K562 (cell line): ENCODE data around the gene NEURL1B. TPM values are rescaled to one million over a fixed set of nuclear protein-coding genes. Genes with fewer than 3 reads are reported as not detected.
A peak's percentile ranks its signal among the peaks of the same experiment; 100 is the strongest.

Experiments
- ATAC-seq: fragments of 200-7000 bp; cut with Tn5 transposase; 3 replicates; pipeline ENCODE4 v1.9.1; 2020; ENCODE audit warnings: moderate library complexity
- BruUV-seq: library from RNA; stranded (reverse); fragments of 400-500 nt; replicated peaks from 2 replicates; lab custom pipeline; 2021; lab: Mats Ljungman, UMichigan
- CTCF ChIA-PET: fragments of 300-600 bp; formaldehyde crosslinking; extraction: SDS; loops from one replicate; lab custom pipeline; 2021; ENCODE audit warnings: low intra/inter-chr PET ratio; lab: Yijun Ruan, JAX
- POLR2A ChIA-PET: fragments of 300-600, 350-650 bp; sonication (Branson Sonifier 250); formaldehyde crosslinking; extraction: SDS; loops from one replicate; lab custom pipeline; 2021; ENCODE audit warnings: antibody characterized with exemption, inconsistent platforms; lab: Yijun Ruan, JAX
- DNase-seq, 4 experiments: peaks; one replicate each; pipeline versions ENCODE4 v3.0.0 to v3.0.0-alpha.2; 2011 to 2018; ENCODE audit warnings: low spot score in 3 of 4, mixed read lengths in 3 of 4; ENCODE audit errors: extremely low read depth in 1 of 4
- FAIRE-seq: peaks from 2 replicates; lab custom pipeline; 2011; peaks lifted over from hg19 to GRCh38; lab: Jason Lieb, UNC
- H2AFZ ChIP-seq: 2 replicates; pipeline ENCODE4 v1.6.0; 2011; ENCODE audit warnings: low read depth, low read length, control low read depth, inconsistent platforms
- H3K27ac ChIP-seq: fragments of 200-600 bp; 3 replicates; pipeline ENCODE4 v1.8.0; 2011; ENCODE audit warnings: low read depth, mild to moderate bottlenecking, control low read depth, inconsistent platforms, low read length, moderate library complexity, mixed read lengths; ENCODE audit errors: extremely low read depth
- H3K27me3 ChIP-seq, 2 experiments: fragments of 300-600 bp in 1 of 2; 2 replicates in 1 of 2; 3 replicates in 1 of 2; pipeline versions ENCODE4 v1.6.0 to v1.8.0; 2011; ENCODE audit warnings: inconsistent platforms in 2 of 2, low read length in 2 of 2, mild to moderate bottlenecking in 1 of 2, mixed read lengths in 1 of 2, moderate library complexity in 1 of 2; ENCODE audit not compliant: control insufficient read depth in 2 of 2, insufficient read depth in 2 of 2
- H3K36me3 ChIP-seq: fragments of 300-600 bp; 3 replicates; pipeline ENCODE4 v1.8.0; 2011; ENCODE audit warnings: mild to moderate bottlenecking, low read length, inconsistent platforms; ENCODE audit not compliant: control insufficient read depth, insufficient read depth
- H3K4me1 ChIP-seq, 2 experiments: fragments of 200-600 bp in 1 of 2; replicated peaks in 1 of 2; 2 replicates in 1 of 2; 3 replicates in 1 of 2; pipeline versions ENCODE4 v1.5.1 to v1.8.0; 2011; ENCODE audit warnings: inconsistent platforms in 2 of 2, low read length in 2 of 2, mild to moderate bottlenecking in 1 of 2, mixed read lengths in 1 of 2, moderate library complexity in 1 of 2; ENCODE audit not compliant: control insufficient read depth in 2 of 2, insufficient read depth in 2 of 2
- H3K4me2 ChIP-seq: 2 replicates; pipeline ENCODE4 v1.6.1; 2011; ENCODE audit warnings: low read length, control low read depth, inconsistent platforms, mixed read lengths; ENCODE audit not compliant: insufficient read depth
- H3K4me3 ChIP-seq: fragments of 200-600 bp; sonication (generic), shearing (Covaris generic); 2 replicates; pipeline ENCODE4 v1.5.1; 2016; ENCODE audit warnings: control low read depth, inconsistent platforms
- H3K79me2 ChIP-seq: fragments of 200-600 bp; 3 replicates; pipeline ENCODE4 v1.8.0; 2011; ENCODE audit warnings: low read length, inconsistent platforms; ENCODE audit not compliant: control insufficient read depth, insufficient read depth
- H3K9ac ChIP-seq, 2 experiments: 2 replicates each; pipeline versions ENCODE4 v1.6.0 to v1.6.1; 2011; ENCODE audit warnings: low read depth in 2 of 2, low read length in 2 of 2, control low read depth in 1 of 2, inconsistent platforms in 1 of 2, mild to moderate bottlenecking in 1 of 2, mixed read lengths in 1 of 2; ENCODE audit not compliant: insufficient read depth in 1 of 2
- H3K9me1 ChIP-seq: one replicate; pipeline ENCODE4 v1.6.0; 2011; ENCODE audit warnings: inconsistent platforms, mild to moderate bottlenecking, low read length, moderate library complexity; ENCODE audit not compliant: control insufficient read depth, insufficient read depth
- H3K9me3 ChIP-seq: replicated peaks from 2 replicates; pipeline ENCODE4 v1.5.1; 2011; ENCODE audit warnings: low read depth, low read length, inconsistent platforms; ENCODE audit not compliant: control insufficient read depth, insufficient read depth
- H4K20me1 ChIP-seq: replicated peaks from 2 replicates; pipeline ENCODE4 v1.6.1; 2011; ENCODE audit warnings: low read length, inconsistent platforms, mixed read lengths; ENCODE audit not compliant: control insufficient read depth, insufficient read depth
- CCAR2 ChIP-seq: fragments of 200-400 bp; formaldehyde crosslinking; IDR thresholded peaks from 2 replicates; pipeline ENCODE4 v1.6.1; 2017; ENCODE audit warnings: mild to moderate bottlenecking, low read depth, low read length
- ETS1 ChIP-seq: conservative IDR thresholded peaks from 2 replicates; pipeline ENCODE4 v1.6.1; 2011; ENCODE audit warnings: low read depth, mild to moderate bottlenecking, low read length; ENCODE audit not compliant: control insufficient read depth
- GABPB1 ChIP-seq: sonication (generic); formaldehyde crosslinking; IDR thresholded peaks from 2 replicates; pipeline ENCODE4 v1.8.0; 2022; ENCODE audit warnings: mild to moderate bottlenecking, missing genetic modification reagents
- MAFG ChIP-seq: fragments of 450-650 bp; conservative IDR thresholded peaks from 2 replicates; pipeline ENCODE4 v1.6.1; 2016; ENCODE audit warnings: missing genetic modification characterization, missing compliant biosample characterization
- NR3C1 ChIP-seq: sonication (generic); formaldehyde crosslinking; IDR thresholded peaks from 2 replicates; pipeline ENCODE4 v1.8.1; 2022; ENCODE audit warnings: missing genetic modification reagents
- SNRNP70 ChIP-seq: fragments of 200-400 bp; formaldehyde crosslinking; optimal IDR thresholded peaks from 2 replicates; pipeline ENCODE3; 2017; ENCODE audit warnings: low read depth, low read length
- TFAM ChIP-seq: fragments of 250-450 bp; sonication (Bioruptor Pico); conservative IDR thresholded peaks from 2 replicates; pipeline ENCODE4 v1.5.0; 2021; ENCODE audit warnings: mild to moderate bottlenecking, moderate library complexity
- THRB ChIP-seq: fragments of 450-650 bp; formaldehyde crosslinking; conservative IDR thresholded peaks from 2 replicates; pipeline ENCODE4 v1.4.0; 2022; ENCODE audit warnings: mild to moderate bottlenecking, missing genetic modification characterization
- ZFP30 ChIP-seq: fragments of 250-450 bp; sonication (Bioruptor Pico); IDR thresholded peaks from 2 replicates; pipeline ENCODE4 v1.8.0; 2022; ENCODE audit warnings: moderate library complexity, mild to moderate bottlenecking, inconsistent platforms, borderline replicate concordance
- ZNF146 ChIP-seq: IDR thresholded peaks from one replicate; pipeline ENCODE4 v1.6.1; 2018; ENCODE audit warnings: missing compliant biosample characterization; ENCODE audit not compliant: unreplicated experiment
- ZNF175 ChIP-seq: fragments of 200-800 bp; sonication (Bioruptor generic); IDR thresholded peaks from 2 replicates; pipeline ENCODE4 v1.6.1; 2016; ENCODE audit warnings: low read depth, mild to moderate bottlenecking, missing genetic modification characterization, missing compliant biosample characterization
- ZNF197 ChIP-seq: fragments of 200-800 bp; sonication (Bioruptor generic); IDR thresholded peaks from 2 replicates; pipeline ENCODE4 v1.6.1; 2016; ENCODE audit warnings: low read depth, missing genetic modification characterization, missing compliant biosample characterization
- WGBS: fragments of 100-300 bp; shearing (Covaris generic); methylation state at CpG from one replicate; pipeline ENCODE4 v1.1.6; 2016; ENCODE audit warnings: low coverage, mixed read lengths; ENCODE audit not compliant: insufficient coverage; ENCODE audit errors: missing lambda C conversion rate; 5-methylcytosine and 5-hydroxymethylcytosine counted together
- in situ Hi-C: fragments of 300-500 bp; cut with MboI; formaldehyde crosslinking; loops from 4 replicates; pipeline ENCODE4 v1.15.0; 2018; ENCODE audit warnings: inconsistent platforms, mixed read lengths
- intact Hi-C: fragments of 100-400 bp; cut with micrococcal nuclease; formaldehyde crosslinking; loops from 2 replicates; pipeline ENCODE4 v1.14.2; 2022
- polyA plus RNA-seq, 8 experiments: library from polyadenylated mRNA; depleted of rRNA in 4 of 8; stranded (reverse) in 5 of 8; unstranded in 3 of 8; fragments of >200 nt; fragmentation: Nextera tagmentation in 2 of 8; fragmentation: Illumina TruSeq in 1 of 8; extraction: Ambion mirVana in 2 of 8; extraction: Trizol in 1 of 8; gene quantifications; 2 replicates each; pipeline versions ENCODE4 v1.2.1 to v1.2.3, GENCODE V29; 2011 to 2014; ENCODE audit warnings: inconsistent platforms in 1 of 8, missing spikeins in 1 of 8
- total RNA-seq, 7 experiments: library from RNA; depleted of rRNA in 6 of 7; stranded (reverse); fragments of >200 nt in 6 of 7; fragmentation: Illumina TruSeq in 2 of 7; extraction: Trizol in 2 of 7; gene quantifications; 2 replicates each; pipeline versions ENCODE4 v1.2.1 to v1.2.3, GENCODE V29; 2011 to 2021; ENCODE audit warnings: low replicate concordance in 1 of 7

NEURL1B gene
- total and polyA plus RNA-seq, 9 of the 15 experiments (the other 6 are each of a cell fraction or from before 2014, with no cell fraction given), result 0.04 TPM; not detected in 8

- no peak for ATAC-seq
- Histone ChIP-seq H4K20me1 (peaks cover 5% of the 10 kb centered on the region; the same call in 1 of the 2 replicates), H2AFZ (no peak overlapping the region), H3K9me1 (no peaks in the 10 kb centered on the region), H3K9ac (no peak overlapping the region), H3K36me3 (no peaks in the 10 kb centered on the region), H3K27ac (no peak overlapping the region), H3K27me3 (peaks cover 23 to 58% of the 10 kb centered on the region in 2 experiments; a peak in 4 of 5 replicates), H3K4me3 (no peak overlapping the region), H3K4me1 (peaks cover 4 to 11% of the 10 kb centered on the region in 2 experiments; a peak in 3 of 5 replicates), H3K79me2 (no peaks in the 10 kb centered on the region)
- intact Hi-C loops, result no loop called here
- no TSS peak for BruUV-seq
- TF ChIP-seq ZNF146 (peak; percentile 39), TFAM (no peak)
- TF ChIP-seq, all 486 proteins: peak for 1
- ChIA-PET CTCF (no interaction called here), POLR2A (no interaction called here)
- DNase-seq, result no peak
- in situ Hi-C loops, result no loop called here
- WGBS, result 5% methylated on average over 11 of the region's 11 CpGs
- no peak overlapping the region for H3K4me2 ChIP-seq
- FAIRE-seq, result no peak
- H3K9me3 ChIP-seq, result no peaks in the 10 kb centered on the region
Measured at GRCh38 chr5:172636279-172637050, 4.6 kb upstream of the NEURL1B start.

GRCh38 chr5:172637110-172637580, 3.9 kb upstream of the NEURL1B start:
- peaks cover 28 to 64% of the 10 kb centered on the region in 2 experiments; a peak in 4 of 5 replicates for H3K27me3 ChIP-seq
- ATAC-seq, result no peak
- DNase-seq, result no peak
- no peak overlapping the region for H3K9ac ChIP-seq
- H4K20me1 ChIP-seq, result peaks cover 10% of the 10 kb centered on the region; the same call in 1 of the 2 replicates
- H3K9me3 ChIP-seq, result no peaks in the 10 kb centered on the region
- ChIA-PET POLR2A (interaction anchor here (1.1 kb wide), 1 partner anchor 156 kb away, joined by 4 read pairs; no protein-coding TSS in a partner anchor), CTCF (no interaction called here)
- no peak for FAIRE-seq
- H3K4me1 ChIP-seq, result peaks cover 4 to 15% of the 10 kb centered on the region in 2 experiments; a peak in 3 of 5 replicates
- no peak overlapping the region for H2AFZ ChIP-seq
- no TSS peak for BruUV-seq
- 0% methylated on average over 10 of the region's 10 CpGs for WGBS
- no peak overlapping the region for H3K27ac ChIP-seq
- no peaks in the 10 kb centered on the region for H3K9me1 ChIP-seq
- intact Hi-C loops, result no loop called here
- H3K4me3 ChIP-seq, result no peak overlapping the region
- H3K4me2 ChIP-seq, result no peak overlapping the region
- H3K36me3 ChIP-seq, result no peaks in the 10 kb centered on the region
- H3K79me2 ChIP-seq, result no peaks in the 10 kb centered on the region
- in situ Hi-C loops, result no loop called here
- TF ChIP-seq SNRNP70, result no peak
- TF ChIP-seq THRB (CRISPR knock-in tag), result no peak
- TF ChIP-seq ETS1, result no peak
- TF ChIP-seq NR3C1 (CRISPR knock-in tag), result no peak
- TF ChIP-seq ZNF175, result no peak
- TF ChIP-seq GABPB1 (CRISPR knock-in tag), result no peak
- no peak for TF ChIP-seq ZFP30
- TF ChIP-seq CCAR2, result no peak
- no peak for TF ChIP-seq ZNF197 (CRISPR knock-in tag)
- no peak for TF ChIP-seq MAFG (tag)
